GM23338 (cell line): ENCODE data around the gene PATE4.
"Not testable (repeated sequence)": the region's sequence is repeated elsewhere in the genome, so short reads cannot be mapped to it uniquely, and the experiment has no call there.

Experiments
- CTCF ChIP-seq, 2 experiments: fragments of 200-600 bp in 1 of 2; sonication (generic) in 1 of 2; conservative IDR thresholded peaks; 2 replicates each; pipeline versions ENCODE4 v1.5.1 to v1.6.1; 2016 to 2017; ENCODE audit warnings: antibody characterized with exemption in 2 of 2, low read depth in 2 of 2, mild to moderate bottlenecking in 2 of 2, moderate library complexity in 1 of 2
- ZNF114 ChIP-seq: fragments of 250-450 bp; sonication (Bioruptor Pico); IDR thresholded peaks from 2 replicates; pipeline ENCODE4 v1.5.0; 2020; ENCODE audit warnings: mild to moderate bottlenecking, moderate library complexity

GRCh38 chr11:125862786-125863185 lies 29.7 kb downstream of the PATE4 start:
- TF ChIP-seq CTCF (conservative IDR thresholded peaks at IDR 0.05; ENCODE audit: low read depth in 2 of 2); ZNF114 (CRISPR knock-in tag): not testable (repeated sequence)
